GM23248 (cell line): ENCODE data around the gene BEND4.

ENCODE experiments used
- EZH2 ChIP-seq: fragments of 200-600 bp; sonication (generic); IDR thresholded peaks from 2 replicates; pipeline ENCODE4 v1.6.1; 2018; ENCODE audit warnings: antibody characterized with exemption, mild to moderate bottlenecking; ENCODE audit not compliant: insufficient read depth, poor library complexity, severe bottlenecking
- EZH2phosphoT487 ChIP-seq: fragments of 200-600 bp; sonication (generic); IDR thresholded peaks from 2 replicates; pipeline ENCODE4 v1.6.1; 2018; ENCODE audit warnings: antibody characterized with exemption, moderate library complexity, mild to moderate bottlenecking, low read depth; ENCODE audit not compliant: insufficient read depth

GRCh38 chr4:42119886-42120285, 32.6 kb downstream of the BEND4 start:
- TF ChIP-seq EZH2 = no peak
- TF ChIP-seq EZH2phosphoT487 = no peak
